GM19468 (cell line): ENCODE results near the gene DSE.

Experiments used
- ATAC-seq: cut with Tn5 transposase; IDR thresholded peaks from one replicate; pipeline ENCODE4 v1.9.1; 2021; ENCODE audit warnings: mild to moderate bottlenecking, moderate library complexity, moderate number of reproducible peaks; ENCODE audit not compliant: unreplicated experiment; ENCODE audit errors: extremely low read depth

Gene DSE

DNA sequence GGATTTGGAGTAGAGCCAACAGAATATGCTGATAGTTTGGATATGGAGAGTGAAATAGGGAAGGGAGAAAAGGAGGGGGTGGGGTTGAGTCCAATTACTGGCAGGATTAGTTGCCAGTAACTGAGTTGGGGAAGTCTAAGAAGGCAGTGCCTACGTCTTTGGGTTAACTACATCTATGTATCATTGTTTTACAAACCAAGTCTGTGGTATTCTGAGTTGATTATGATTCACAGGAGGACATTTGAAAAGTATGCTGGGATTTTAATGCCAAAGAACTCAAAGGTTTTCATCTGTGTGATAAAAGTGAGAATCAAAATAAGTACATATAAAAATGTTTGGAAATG, 14.7 kb downstream of the DSE start:
- ATAC-seq, result no peak

DNA sequence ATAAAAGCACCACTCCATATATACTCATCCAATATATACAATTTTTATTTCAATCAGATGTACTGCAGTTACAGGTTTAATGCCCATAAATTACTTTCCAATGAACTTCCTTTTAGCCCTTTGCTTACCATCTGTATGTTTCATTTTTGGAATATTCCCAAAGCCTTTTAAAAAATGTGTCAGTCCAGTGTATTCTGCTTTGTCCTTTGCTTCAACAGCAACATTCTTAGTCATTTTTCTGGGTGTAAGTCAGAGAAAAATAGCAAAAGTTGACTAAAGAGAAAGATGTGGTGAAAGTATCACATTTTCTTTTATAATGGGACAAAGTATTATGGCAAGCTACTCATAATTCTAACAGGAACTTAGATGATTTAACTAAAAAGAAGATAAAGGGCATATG, 15.2 kb downstream of the DSE start:
- ATAC-seq, result no peak

DNA sequence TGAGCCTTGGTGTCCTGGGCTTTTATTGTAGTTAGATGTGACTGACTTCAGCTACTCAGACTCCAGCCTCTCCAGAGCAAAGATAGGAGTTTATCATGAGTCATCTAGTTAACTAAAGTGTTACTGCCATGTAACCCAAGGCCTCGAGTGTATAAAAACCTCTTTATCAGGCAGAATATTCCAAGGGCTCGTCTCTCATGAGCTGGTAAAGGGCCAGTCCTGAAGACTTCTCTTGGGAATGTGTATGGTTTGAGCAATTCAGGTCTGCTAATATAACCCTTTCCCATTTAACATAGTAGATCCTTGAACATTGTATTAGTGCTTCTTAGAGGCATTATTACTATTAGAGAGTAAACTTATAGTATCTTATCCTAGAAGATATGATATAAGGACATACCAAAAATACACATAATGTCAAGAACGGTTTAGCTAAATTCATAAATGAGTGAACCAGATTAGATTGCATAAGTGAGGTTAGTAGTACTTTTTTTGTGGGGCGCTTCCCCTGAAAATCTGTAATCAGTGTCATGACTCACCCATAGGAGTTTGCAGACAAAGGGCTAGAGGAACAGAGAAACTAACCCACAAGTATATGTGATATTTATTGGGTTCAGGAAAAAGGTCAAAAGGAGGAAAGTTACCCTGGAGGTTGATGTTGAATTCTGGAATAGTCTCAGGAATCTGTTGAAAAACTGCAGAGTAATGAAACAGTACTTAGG, 16.0 kb downstream of the DSE start:
- ATAC-seq, result no peak

DNA sequence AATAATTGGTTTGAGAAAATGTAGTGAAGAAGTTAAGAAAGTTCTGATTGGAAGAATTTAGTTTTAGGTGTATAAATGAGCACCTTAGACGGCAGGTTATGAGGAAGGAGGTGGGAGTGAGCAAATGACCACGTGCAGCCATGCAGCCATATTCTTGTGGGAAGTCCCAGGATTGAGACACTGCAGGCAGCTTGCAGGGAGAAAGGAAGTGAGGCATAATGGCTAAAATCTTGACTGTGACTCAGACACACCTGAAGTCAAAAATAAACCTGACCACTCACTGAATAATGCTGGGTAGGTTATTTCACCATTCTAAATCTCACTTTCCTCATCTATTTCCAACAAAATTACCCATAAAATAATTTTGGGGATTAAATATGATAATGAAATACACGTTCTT, 16.6 kb downstream of the DSE start:
- peak; percentile 70 for ATAC-seq

DNA sequence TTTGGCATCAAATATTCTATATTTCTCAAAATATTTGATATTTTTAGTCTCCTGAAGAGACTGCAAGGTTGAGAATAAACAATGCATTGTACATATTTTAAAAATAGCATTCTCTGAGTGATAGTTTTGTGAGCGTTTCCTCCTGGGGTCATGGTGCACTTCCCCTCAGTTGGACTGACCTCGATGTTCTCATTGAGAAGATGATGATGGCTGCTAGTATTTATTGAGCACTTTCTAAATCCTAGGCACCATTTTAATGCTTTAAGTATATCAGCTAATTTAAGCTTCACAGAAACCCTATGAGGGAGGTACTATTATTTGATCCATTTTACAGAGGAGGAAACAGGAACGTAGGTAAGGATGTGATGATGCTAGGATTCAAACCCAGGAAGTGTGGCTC, 18.2 kb downstream of the DSE start:
- ATAC-seq, result no peak

DNA sequence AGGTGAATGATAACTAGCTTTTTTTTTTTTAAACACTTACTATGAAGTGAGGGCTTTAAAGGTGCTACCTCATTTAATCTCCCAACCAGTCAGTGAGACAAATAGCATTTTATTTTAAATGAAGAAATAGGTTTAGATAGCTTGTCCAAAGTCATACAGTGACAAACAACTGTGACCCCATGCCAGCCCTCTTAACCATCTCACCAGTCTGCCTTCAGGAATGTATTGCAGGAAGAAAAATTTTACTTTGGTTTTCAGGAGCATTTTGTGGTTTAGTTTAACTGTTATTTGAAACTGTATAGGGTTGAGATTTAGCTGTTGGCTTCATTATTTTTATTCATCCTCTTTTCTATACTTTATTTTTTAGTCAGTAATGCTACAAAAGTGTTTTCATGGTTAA, 18.6 kb downstream of the DSE start:
- no peak for ATAC-seq

DNA sequence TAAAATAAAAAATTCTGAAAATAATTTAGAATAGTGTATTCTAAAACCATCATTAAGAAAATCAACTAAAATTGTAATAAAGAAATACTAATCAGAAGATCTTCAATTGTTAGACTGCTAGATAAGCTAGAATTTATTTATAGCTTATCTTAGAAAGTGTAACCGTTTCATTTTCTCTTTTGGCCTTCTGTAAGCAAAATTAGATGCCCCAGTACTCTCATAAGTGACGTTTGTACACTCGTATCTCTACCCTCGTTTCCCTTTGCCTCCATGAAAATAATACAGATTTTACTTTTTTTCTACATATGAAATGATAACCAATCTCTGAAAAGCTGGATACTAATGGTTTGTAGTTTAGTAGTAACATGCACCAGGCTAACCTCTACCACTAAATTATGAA, 19.8 kb downstream of the DSE start:
- peak; percentile 38 for ATAC-seq

DNA sequence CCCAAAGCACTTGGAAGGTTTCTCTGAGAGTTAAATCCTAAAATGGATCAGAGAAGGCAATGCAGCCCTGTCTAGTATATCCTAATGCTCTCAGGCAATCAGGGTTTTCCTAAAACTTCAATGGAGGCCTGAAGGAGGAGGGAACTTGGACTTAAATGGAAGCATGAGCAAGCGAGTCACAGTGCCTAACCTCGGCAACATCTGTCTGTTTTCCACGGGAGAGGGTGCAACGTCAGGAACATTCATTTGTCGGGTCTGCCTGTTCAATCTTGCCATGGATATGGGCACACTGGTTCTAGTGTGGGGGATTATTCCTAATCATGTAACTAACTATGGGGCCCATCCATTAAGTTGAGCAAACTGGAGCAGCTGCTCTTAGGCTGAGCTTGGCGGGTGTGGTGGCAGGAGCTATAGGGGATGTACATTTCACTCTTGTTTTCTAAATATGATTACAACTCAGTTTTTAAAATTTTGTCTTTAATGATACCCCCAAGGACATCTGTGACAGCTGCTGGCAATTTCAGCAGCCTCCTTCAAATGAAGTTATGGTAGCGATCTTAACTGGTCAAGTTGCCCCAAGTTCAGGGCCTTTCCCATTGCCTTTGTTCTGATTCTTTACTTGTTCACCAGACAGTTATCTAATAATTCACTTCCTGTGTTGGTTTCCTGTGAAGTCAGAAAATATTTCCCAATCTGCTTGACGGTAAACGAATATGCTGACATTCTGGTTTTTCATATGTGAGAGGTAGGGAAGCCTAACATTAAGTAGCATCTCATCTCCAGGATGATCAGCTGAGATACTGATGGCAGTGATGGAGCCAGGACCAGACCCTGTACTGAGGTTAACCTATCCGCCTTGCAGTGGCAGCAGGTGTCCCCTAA, 21.6 kb downstream of the DSE start:
- peak; percentile 9 for ATAC-seq

DNA sequence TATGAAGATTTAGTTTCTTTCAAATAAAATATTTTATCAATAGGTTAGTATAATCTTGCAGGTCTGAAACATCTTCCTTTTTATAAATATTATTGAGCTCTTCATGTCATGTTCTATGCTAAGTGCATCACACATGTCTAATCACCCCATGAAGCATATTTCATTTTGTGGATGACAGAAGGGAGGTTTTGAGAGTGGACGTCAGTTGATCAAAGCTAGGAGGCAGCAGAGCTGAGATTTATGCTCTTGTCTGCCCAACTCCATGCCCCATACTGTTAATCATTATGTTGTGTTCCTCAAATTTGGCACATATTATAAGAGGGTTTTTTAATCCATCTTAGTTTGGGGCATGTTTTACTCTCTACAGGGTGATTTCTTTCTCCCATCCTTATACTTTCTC, 22.7 kb downstream of the DSE start:
- no peak for ATAC-seq

DNA sequence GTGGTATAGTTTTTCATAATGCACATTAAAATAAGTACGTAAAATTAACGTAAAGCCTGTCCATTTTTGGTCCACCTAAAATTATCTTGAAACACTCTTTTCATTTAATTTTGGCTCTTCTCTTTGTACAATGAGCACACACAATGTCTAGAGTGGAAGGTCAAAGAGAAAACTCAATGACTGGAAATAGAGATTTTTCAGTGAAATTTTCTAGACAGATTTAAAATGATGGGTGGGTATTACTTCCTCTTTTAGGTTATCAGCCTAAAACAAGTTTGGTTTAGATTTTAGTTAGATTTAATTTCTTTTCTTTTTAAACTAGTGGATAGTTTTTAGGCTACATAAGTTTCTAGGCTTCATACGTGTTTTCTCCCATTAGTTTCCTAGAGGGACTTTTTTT, 24.9 kb downstream of the DSE start:
- ATAC-seq, result no peak

DNA sequence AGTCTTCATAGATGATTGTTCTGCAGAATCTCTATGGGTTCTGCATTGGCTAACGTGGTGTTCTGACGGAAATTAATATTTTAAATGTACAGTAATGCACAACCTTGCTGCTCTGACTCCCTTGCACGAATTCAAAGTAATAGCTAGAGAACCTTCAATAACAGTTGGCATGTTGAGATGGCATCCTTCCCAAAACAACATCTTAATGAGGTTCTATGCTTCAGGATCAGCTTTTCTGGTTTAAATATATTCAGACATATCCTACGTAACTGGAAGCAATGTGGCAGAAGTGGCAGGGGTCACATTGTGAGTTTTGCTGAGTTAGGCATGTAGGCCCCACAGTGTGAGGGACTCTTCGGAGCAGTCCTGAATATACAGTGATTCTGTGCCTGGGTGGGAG, 25.7 kb downstream of the DSE start:
- no peak for ATAC-seq

DNA sequence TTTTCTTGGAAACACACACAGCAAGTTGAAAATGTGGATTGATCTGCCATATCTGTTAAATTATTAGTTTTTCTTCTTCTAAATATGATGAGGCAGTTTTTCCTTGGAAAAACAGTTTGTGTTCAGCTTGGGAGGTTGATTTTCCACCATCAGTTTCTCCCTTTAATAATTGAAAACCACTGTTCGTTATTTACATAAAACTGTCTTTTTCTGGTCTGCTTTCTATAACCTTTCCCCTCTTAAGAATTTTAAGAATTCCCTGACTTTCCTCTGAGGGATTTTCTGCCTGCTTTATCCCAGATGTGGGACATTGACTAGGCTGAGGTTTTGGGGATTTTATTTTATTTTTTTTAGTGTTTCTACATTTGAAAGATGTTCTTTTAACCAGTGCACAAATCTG, 27.2 kb downstream of the DSE start:
- ATAC-seq, result no peak

DNA sequence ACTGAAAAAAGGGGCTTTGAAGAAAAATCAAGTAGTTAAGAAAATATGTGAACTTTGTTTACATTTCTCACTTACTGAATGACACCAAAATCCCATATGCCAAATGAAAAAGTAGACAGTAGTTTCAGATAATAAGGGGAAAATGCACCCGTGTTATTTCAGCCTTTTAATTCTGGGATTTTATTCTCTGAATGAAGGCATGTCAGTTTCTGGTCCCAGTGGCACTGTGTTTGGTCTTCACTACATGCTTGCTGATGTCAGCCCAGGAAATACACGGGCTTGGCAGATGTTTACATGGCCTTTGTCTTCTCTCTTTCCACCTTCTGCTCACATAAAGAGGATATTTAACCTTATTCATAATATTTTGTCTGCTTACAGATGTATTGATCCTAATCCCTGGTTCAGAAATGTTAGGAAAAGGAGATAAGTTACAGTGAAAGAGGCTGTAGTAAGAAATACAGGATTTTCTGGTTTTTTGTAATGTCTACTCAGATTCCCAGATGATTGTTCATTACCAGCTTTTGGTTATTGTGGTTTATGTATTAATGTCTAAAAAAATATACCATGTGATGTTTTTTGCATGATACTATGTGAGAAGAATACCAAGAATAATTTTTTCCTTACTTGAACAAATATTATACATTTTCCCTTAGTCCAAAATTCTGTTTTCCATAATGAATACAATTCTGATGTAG, 27.7 kb downstream of the DSE start:
- ATAC-seq, result no peak

DNA sequence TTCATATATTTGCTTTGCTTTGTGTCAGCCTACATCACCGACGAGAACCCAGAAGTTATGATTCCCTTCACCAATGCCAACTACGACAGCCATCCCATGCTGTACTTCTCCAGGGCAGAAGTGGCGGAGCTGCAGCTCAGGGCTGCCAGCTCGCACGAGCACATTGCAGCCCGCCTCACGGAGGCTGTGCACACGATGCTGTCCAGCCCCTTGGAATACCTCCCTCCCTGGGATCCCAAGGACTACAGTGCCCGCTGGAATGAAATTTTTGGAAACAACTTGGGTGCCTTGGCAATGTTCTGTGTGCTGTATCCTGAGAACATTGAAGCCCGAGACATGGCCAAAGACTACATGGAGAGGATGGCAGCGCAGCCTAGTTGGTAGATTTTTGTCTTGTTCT, 28.5 kb downstream of the DSE start:
- ATAC-seq, result no peak

DNA sequence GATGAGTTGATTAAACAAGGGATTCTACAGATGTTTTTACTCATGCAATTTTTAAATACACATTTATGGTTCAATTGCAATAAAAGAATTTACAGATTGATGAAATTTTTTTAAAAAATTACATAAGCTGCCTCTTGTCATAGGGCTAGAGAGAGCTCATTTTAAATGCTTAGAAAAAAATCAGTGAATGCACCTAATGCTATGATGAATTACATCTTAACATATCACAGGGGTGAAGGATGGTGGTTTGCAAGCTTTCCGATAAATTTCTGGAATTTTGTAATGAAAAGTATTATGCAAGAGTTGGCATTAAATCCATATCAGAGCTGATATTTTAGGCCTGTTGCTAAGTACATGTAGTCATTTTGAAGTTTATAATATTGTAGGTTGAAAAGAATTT, 29.6 kb downstream of the DSE start:
- ATAC-seq, result no peak

DNA sequence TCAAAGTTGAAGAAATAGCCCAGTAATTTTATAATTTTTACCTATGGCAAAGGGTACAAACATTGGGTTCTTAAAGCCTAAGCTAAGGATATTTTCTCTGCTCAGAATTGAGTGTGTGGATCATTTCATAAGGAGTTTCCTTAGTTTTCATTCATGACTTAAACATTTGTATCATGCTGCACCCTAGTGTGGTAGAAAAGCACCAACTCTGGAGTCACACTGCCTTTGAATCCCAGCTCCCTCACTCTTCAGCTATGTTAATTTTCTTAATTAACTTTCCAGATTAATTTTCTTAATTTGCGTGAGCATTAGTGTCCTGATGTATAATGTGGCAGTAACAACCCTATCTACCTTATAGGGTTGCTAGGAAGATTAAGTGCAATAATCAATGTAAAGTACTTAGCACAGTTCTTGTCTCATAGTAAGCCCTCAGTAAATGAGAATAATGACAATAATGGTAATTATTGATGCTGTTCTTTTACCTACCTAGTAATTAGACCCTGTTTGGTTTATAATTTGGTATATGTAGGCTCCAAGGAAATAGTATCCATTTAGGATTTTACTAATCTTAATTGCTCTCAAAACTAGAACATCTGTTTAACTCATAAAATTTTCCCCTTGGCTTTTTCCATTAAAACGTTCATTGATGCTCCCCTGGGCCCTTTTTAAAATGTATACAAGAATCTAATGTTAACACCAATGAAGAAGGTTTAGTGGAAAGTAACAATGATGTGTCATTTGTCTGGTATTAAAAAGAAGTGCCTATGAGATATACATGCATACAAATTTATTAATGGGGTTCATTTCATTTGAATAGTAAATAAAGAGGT, 31.6 kb downstream of the DSE start:
- ATAC-seq, result no peak

DNA sequence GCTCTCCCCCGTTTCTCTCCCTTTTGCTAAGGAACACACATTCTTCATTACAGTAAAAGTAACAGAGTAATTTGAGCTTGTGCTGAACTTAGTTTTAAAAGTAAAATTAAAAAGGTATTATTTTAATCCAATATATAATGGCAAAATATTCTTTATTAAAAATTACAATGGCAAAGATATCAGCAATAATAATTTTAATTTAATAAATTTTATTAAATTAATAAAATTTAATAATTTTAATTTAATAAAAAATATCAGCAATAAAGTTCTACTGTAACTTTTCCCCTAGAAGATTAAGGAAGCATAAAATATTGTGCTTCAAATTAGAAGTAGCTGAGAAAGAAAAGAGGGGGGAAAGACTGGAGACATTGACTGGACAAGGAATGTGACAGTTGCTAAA, 32.5 kb downstream of the DSE start:
- ATAC-seq, result no peak

DNA sequence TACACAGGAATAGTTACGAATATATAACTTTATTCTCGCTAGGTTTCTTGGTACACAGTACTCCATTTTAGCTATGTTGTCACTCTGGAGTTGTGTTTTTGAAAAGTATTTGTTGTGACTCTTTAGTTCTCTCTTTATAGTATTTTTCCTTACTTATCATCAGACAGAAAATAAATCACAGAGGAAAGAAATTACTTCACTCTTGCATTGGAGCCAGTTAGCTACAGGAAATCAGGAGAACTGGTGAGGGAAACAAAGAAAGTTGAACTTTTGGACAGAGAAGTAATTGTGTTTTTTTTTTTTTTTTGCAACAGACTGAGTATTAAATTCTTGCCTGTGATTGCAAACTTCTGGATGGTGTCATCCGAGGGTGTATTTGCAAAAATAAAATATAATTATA, 33.9 kb downstream of the DSE start:
- no peak for ATAC-seq

DNA sequence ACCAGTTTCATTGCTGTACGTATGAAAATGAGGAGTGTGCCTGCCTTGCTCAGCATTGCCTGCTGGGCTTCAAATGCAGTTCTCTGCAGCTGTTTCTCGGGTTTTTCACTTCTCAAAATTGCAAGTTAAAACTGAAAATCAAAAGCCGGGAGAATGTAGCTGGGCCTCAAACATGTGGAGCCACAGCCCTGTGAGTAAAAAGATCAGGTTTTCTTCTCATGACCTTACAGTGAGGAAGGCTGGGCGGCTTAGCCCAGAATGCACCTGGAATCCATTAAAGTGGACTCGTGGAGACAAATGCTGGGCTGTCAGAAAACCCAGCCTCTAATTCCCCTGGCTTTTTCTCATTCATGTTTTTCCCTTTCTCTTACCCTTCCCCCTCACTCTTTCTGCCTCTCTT, 34.4 kb downstream of the DSE start:
- ATAC-seq, result peak; percentile 66

DNA sequence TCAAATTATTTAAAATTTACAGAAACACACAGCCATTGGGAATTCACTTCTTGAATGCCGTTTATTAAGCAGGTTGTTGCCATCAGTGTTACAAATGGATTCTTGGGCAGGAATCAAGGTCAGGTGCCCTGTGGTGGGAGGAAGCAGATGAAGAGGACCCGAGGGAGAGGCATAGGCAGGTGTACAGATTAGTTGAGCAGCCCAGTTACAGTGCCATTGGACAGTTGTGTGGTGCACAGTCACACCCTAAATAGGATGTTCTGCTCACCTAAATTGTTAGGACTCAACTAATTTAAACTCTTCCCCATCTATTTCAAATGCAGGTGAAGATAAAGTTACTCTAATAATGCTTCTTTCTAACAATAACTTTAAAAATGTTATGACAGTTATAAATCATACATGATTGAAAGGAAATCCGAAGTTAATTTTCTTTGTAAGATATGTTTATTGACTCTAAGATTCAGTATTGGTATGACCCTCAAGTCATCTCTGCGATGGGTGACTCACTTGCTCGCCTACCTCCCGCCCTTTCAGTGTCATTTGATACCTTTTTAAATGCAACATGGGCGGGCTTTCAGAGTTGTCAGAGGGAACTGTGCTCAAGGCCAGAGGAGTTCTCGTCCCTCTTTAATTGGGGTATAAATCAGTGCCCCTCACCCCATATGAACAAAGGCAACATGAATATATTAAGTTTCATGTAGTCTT, 35.1 kb downstream of the DSE start:
- no peak for ATAC-seq
